Endothelial cell of umbilical vein (primary cell): ENCODE data around the gene RTN4RL1. TPM values are rescaled to one million over a fixed set of nuclear protein-coding genes. Genes with fewer than 3 reads are reported as not detected.

ENCODE experiments used
- BruUV-seq: library from RNA; stranded (reverse); fragments of 400-500 nt; replicated peaks from 2 replicates; lab custom pipeline; 2021; lab: Mats Ljungman, UMichigan
- CTCF ChIA-PET: fragments of 300-600, 350-600 bp; sonication (Branson Sonifier 250); formaldehyde crosslinking; loops from one replicate; lab custom pipeline; 2021; ENCODE audit warnings: antibody characterized with exemption, inconsistent platforms; lab: Charles Lee
- POLR2A ChIA-PET: fragments of 300-600, 350-600 bp; sonication (Branson Sonifier 250); formaldehyde crosslinking; loops from one replicate; lab custom pipeline; 2021; ENCODE audit warnings: antibody characterized with exemption, inconsistent platforms; lab: Charles Lee
- DNase-seq: peaks from one replicate; pipeline ENCODE4 v3.0.0-alpha.2; 2011; ENCODE audit warnings: low read depth, low spot score
- FAIRE-seq: peaks from 2 replicates; lab custom pipeline; 2011; peaks lifted over from hg19 to GRCh38; lab: Jason Lieb, UNC
- H2AFZ ChIP-seq: 2 replicates; pipeline ENCODE4 v1.6.0; 2012; ENCODE audit warnings: low read depth, low read length, control low read depth, inconsistent platforms
- H3K27ac ChIP-seq: 2 replicates; pipeline ENCODE4 v1.5.1; 2011; ENCODE audit warnings: low read depth, mild to moderate bottlenecking, control low read depth, low read length, moderate library complexity; ENCODE audit not compliant: insufficient read depth
- H3K27me3 ChIP-seq, 2 experiments: 2 replicates each; pipeline versions ENCODE4 v1.6.0 to v1.6.1; 2011; ENCODE audit warnings: low read length in 2 of 2, mixed read lengths in 1 of 2; ENCODE audit not compliant: control insufficient read depth in 2 of 2, insufficient read depth in 2 of 2
- H3K36me3 ChIP-seq, 2 experiments: 2 replicates in 1 of 2; 3 replicates in 1 of 2; pipeline ENCODE4 v1.5.1; 2011; ENCODE audit warnings: low read length in 2 of 2, mild to moderate bottlenecking in 1 of 2, moderate library complexity in 1 of 2; ENCODE audit not compliant: control insufficient read depth in 2 of 2, insufficient read depth in 2 of 2; ENCODE audit errors: extremely low read depth in 1 of 2
- H3K4me1 ChIP-seq: 3 replicates; pipeline ENCODE4 v1.5.1; 2011; ENCODE audit warnings: mild to moderate bottlenecking, low read length; ENCODE audit not compliant: control insufficient read depth, insufficient read depth; ENCODE audit errors: extremely low read depth
- H3K4me2 ChIP-seq: 2 replicates; pipeline ENCODE4 v1.6.1; 2011; ENCODE audit warnings: low read length, control low read depth, mixed read lengths; ENCODE audit not compliant: insufficient read depth
- H3K4me3 ChIP-seq, 3 experiments: fragments of 200-600 bp in 1 of 3; sonication (generic), shearing (Covaris generic) in 1 of 3; replicated peaks in 1 of 3; 2 replicates each; pipeline ENCODE4 v1.5.1; 2011 to 2016; ENCODE audit warnings: control low read depth in 3 of 3, low read length in 3 of 3, mild to moderate bottlenecking in 2 of 3, inconsistent platforms in 1 of 3, low read depth in 1 of 3, moderate library complexity in 1 of 3; ENCODE audit not compliant: insufficient read depth in 1 of 3
- H3K79me2 ChIP-seq: 2 replicates; pipeline ENCODE4 v1.6.0; 2012; ENCODE audit warnings: low read length, inconsistent platforms; ENCODE audit not compliant: control insufficient read depth, insufficient read depth
- H3K9ac ChIP-seq: replicated peaks from 2 replicates; pipeline ENCODE3; 2011; ENCODE audit warnings: low read length, control low read depth; ENCODE audit not compliant: insufficient read depth; ENCODE audit errors: extremely low read depth
- H3K9me1 ChIP-seq: replicated peaks from 3 replicates; pipeline ENCODE4 v1.6.0; 2011; ENCODE audit warnings: mild to moderate bottlenecking, low read length; ENCODE audit not compliant: control insufficient read depth, insufficient read depth; ENCODE audit errors: extremely low read depth
- H3K9me3 ChIP-seq: replicated peaks from 2 replicates; pipeline ENCODE4 v1.5.1; 2012; ENCODE audit warnings: low read length, inconsistent platforms; ENCODE audit not compliant: control insufficient read depth, insufficient read depth
- H4K20me1 ChIP-seq: replicated peaks from 2 replicates; pipeline ENCODE3; 2011; ENCODE audit warnings: mild to moderate bottlenecking, low read length; ENCODE audit not compliant: control insufficient read depth, insufficient read depth; ENCODE audit errors: extremely low read depth
- CTCF ChIP-seq, 2 donors: IDR thresholded peaks; 1 replicate in 1 of 2; 2 replicates in 1 of 2; pipeline ENCODE4 v1.5.1; 2011; ENCODE audit warnings: low read length in 2 of 2, mild to moderate bottlenecking in 2 of 2, moderate library complexity in 2 of 2, control low read depth in 1 of 2, inconsistent platforms in 1 of 2, low read depth in 1 of 2; ENCODE audit not compliant: insufficient read depth in 1 of 2; ENCODE audit errors: extremely low read depth in 1 of 2
- EZH2 ChIP-seq: IDR thresholded peaks from 2 replicates; pipeline ENCODE4 v1.6.1; 2012; ENCODE audit warnings: borderline replicate concordance, low read depth, mild to moderate bottlenecking, moderate library complexity, low read length, inconsistent platforms; ENCODE audit not compliant: severe bottlenecking
- FOS ChIP-seq: IDR thresholded peaks from 2 replicates; pipeline ENCODE4 v1.6.1; 2011; ENCODE audit warnings: mild to moderate bottlenecking, low read length, moderate library complexity, borderline replicate concordance; ENCODE audit not compliant: insufficient read depth
- GATA2 ChIP-seq: IDR thresholded peaks from 2 replicates; pipeline ENCODE4 v1.7.0; 2011; ENCODE audit warnings: low read depth, mild to moderate bottlenecking, moderate library complexity, mixed read lengths, low read length; ENCODE audit not compliant: insufficient read length, insufficient read depth
- JUN ChIP-seq: IDR thresholded peaks from 2 replicates; pipeline ENCODE4 v1.6.1; 2011; ENCODE audit warnings: borderline replicate concordance, low read depth; ENCODE audit not compliant: insufficient read length, insufficient read depth
- MYC ChIP-seq: IDR thresholded peaks from one replicate; pipeline ENCODE4 v1.6.1; 2011; ENCODE audit warnings: mild to moderate bottlenecking, low read depth, low read length
- POLR2A ChIP-seq: IDR thresholded peaks from 2 replicates; pipeline ENCODE4 v1.6.1; 2012; ENCODE audit warnings: low read depth, mild to moderate bottlenecking, control low read depth, low read length
- POLR2AphosphoS5 ChIP-seq: IDR thresholded peaks from 2 replicates; pipeline ENCODE4 v1.6.1; 2012; ENCODE audit warnings: low read depth, mild to moderate bottlenecking, control low read depth, low read length, moderate library complexity; ENCODE audit not compliant: insufficient read depth
- dilution Hi-C: fragments of 300-500 bp; cut with MboI; formaldehyde crosslinking; loops from one replicate; pipeline ENCODE4 v1.15.0; 2019; ENCODE audit warnings: low sequenced_read_pairs; ENCODE audit not compliant: extremely low pct_ligation_motif_present
- intact Hi-C: fragments of 100-400 bp; cut with micrococcal nuclease; formaldehyde crosslinking; loops from one replicate; pipeline ENCODE4 v1.10.0; 2022
- polyA plus RNA-seq, 4 experiments: library from polyadenylated mRNA; depleted of rRNA in 3 of 4; stranded (reverse) in 3 of 4; unstranded in 1 of 4; fragments of >200 nt; gene quantifications; 2 replicates each; pipeline versions ENCODE4 v1.2.1 to v1.2.3, GENCODE V29; 2011 to 2012; ENCODE audit warnings: missing spikeins in 1 of 4
- total RNA-seq: library from RNA; stranded (reverse); gene quantifications from 2 replicates; pipeline ENCODE4 v1.2.3, GENCODE V29; 2021

RTN4RL1 gene
- total and polyA plus RNA-seq, 2 donors (not counting 3 experiments of a cell fraction or from before 2014, with no cell fraction given), result 0.04 TPM; not detected in 1

GRCh38 chr17:2027528-2028233, 2.5 kb upstream of the RTN4RL1 start:
- no peaks in the 10 kb centered on the region for H3K9me3 ChIP-seq
- DNase-seq (no peak), FAIRE-seq (no peak)
- H3K4me1 ChIP-seq, result peaks cover 12% of the 10 kb centered on the region
- H3K27me3 ChIP-seq, result peaks cover 32 to 35% of the 10 kb centered on the region in 2 experiments
- no peaks in the 10 kb centered on the region for H3K36me3 ChIP-seq
- TF ChIP-seq POLR2AphosphoS5 (no peak), FOS (no peak), POLR2A (no peak), MYC (no peak), EZH2 (no peak), JUN (no peak)
- H3K4me2 ChIP-seq, result no peak overlapping the region
- H3K79me2 ChIP-seq, result peaks cover 4% of the 10 kb centered on the region
- H3K9ac ChIP-seq, result no peak overlapping the region
- no peak overlapping the region for H2AFZ ChIP-seq
- BruUV-seq, result no TSS peak
- dilution Hi-C loops (no loop called here), intact Hi-C loops (no loop called here)
- H3K9me1 ChIP-seq, result no peaks in the 10 kb centered on the region
- H4K20me1 ChIP-seq, result no peaks in the 10 kb centered on the region
- no peak overlapping the region for H3K27ac ChIP-seq
- POLR2A ChIA-PET, result interaction anchor here (0.6 kb wide), 1 partner anchor 12 kb away, joined by 3 read pairs; no protein-coding TSS in a partner anchor
- no peak overlapping the region for H3K4me3 ChIP-seq
- CTCF ChIA-PET, result interaction anchor here (0.9 to 9.5 kb wide), 4 partner anchors 7 to 146 kb away, joined by 3 to 270 read pairs (median 3); no protein-coding TSS in a partner anchor

GRCh38 chr17:2025622-2026309, 632 bp upstream of the RTN4RL1 start:
- CTCF ChIA-PET, result interaction anchor here (0.7 to 9.5 kb wide), 29 partner anchors 12 to 367 kb away, joined by 3 to 270 read pairs (median 4); partner anchors contain the start of gene OVCA2
- DNase-seq, result peak; percentile 56
- Histone ChIP-seq H3K27me3 (peaks cover 34 to 35% of the 10 kb centered on the region in 2 experiments), H3K4me2 (peak overlapping the region; percentile 25), H3K9ac (no peak overlapping the region), H3K27ac (no peak overlapping the region), H4K20me1 (no peaks in the 10 kb centered on the region), H3K4me3 (peak overlapping the region; percentile 12 to 27 (median 13)), H3K4me1 (peaks cover 13% of the 10 kb centered on the region), H3K79me2 (no peaks in the 10 kb centered on the region), H2AFZ (peak overlapping the region; percentile 66), H3K9me3 (no peaks in the 10 kb centered on the region), H3K9me1 (no peaks in the 10 kb centered on the region), H3K36me3 (no peaks in the 10 kb centered on the region)
- intact Hi-C loops, result loop anchor here (1.0 kb wide), 1 partner anchor 117 kb away; no protein-coding TSS in a partner anchor
- POLR2A ChIA-PET, result no interaction called here
- dilution Hi-C loops, result no loop called here
- TF ChIP-seq GATA2 (no peak), FOS (no peak), MYC (no peak), EZH2 (peak; percentile 66), CTCF (IDR thresholded peaks at IDR 0.05; ENCODE audit: extremely low read depth in 1 of 2, insufficient read depth in 1 of 2, low read depth in 1 of 2, low read length in 2 of 2) (peak; percentile 60 to 72), POLR2A (no peak), POLR2AphosphoS5 (no peak)
- FAIRE-seq, result no peak
- no TSS peak for BruUV-seq
